ENCODE results near the gene UNC13B.

The UNC13B gene

GRCh38 chr9:35286381-35286780 lies 124.6 kb downstream of the UNC13B start:
- no peak for TF ChIP-seq CTCF (conservative IDR thresholded peaks at IDR 0.05)
- H3K27ac ChIP-seq: no peak overlapping the region

GRCh38 chr9:35287987-35288632 lies 126.3 kb downstream of the UNC13B start:
- no peak for TF ChIP-seq CTCF (conservative IDR thresholded peaks at IDR 0.05)
- H3K27ac ChIP-seq: no peak overlapping the region

GRCh38 chr9:35288778-35289177 lies 127.0 kb downstream of the UNC13B start:
- no peak overlapping the region for H3K27ac ChIP-seq
- no peak for TF ChIP-seq CTCF (conservative IDR thresholded peaks at IDR 0.05)

GRCh38 chr9:35293376-35293964 lies 131.7 kb downstream of the UNC13B start:
- no peak overlapping the region for H3K27ac ChIP-seq

GRCh38 chr9:35294066-35294465 lies 132.3 kb downstream of the UNC13B start:
- TF ChIP-seq CTCF (conservative IDR thresholded peaks at IDR 0.05): no peak
- no peak overlapping the region for H3K27ac ChIP-seq

More at GRCh38 chr9:35293376-35293964, 131.7 kb downstream of the UNC13B start:
- no peak for TF ChIP-seq CTCF (conservative IDR thresholded peaks at IDR 0.05)

- H3K27ac ChIP-seq: no peak overlapping the region
- no peak for TF ChIP-seq CTCF (conservative IDR thresholded peaks at IDR 0.05)
Measured at GRCh38 chr9:35294556-35294955, 132.7 kb downstream of the UNC13B start.

- H3K27ac ChIP-seq: no peak overlapping the region
- TF ChIP-seq CTCF (conservative IDR thresholded peaks at IDR 0.05): no peak
Measured at GRCh38 chr9:35295369-35296036, 133.7 kb downstream of the UNC13B start.
